GM12874 (cell line): Measurements from ENCODE around the gene CALD1.

Experiments
- TF ChIP-seq, protein P1 (sequence below): IDR thresholded peaks from 2 replicates; pipeline ENCODE4 v1.5.1; 2011; ENCODE audit warnings: low read depth, mild to moderate bottlenecking, control low read depth, low read length, moderate library complexity; ENCODE audit not compliant: insufficient read depth

The CALD1 gene

GRCh38 chr7:134999136-134999535, 219.7 kb downstream of the CALD1 start:
- TF ChIP-seq, protein P1, sequence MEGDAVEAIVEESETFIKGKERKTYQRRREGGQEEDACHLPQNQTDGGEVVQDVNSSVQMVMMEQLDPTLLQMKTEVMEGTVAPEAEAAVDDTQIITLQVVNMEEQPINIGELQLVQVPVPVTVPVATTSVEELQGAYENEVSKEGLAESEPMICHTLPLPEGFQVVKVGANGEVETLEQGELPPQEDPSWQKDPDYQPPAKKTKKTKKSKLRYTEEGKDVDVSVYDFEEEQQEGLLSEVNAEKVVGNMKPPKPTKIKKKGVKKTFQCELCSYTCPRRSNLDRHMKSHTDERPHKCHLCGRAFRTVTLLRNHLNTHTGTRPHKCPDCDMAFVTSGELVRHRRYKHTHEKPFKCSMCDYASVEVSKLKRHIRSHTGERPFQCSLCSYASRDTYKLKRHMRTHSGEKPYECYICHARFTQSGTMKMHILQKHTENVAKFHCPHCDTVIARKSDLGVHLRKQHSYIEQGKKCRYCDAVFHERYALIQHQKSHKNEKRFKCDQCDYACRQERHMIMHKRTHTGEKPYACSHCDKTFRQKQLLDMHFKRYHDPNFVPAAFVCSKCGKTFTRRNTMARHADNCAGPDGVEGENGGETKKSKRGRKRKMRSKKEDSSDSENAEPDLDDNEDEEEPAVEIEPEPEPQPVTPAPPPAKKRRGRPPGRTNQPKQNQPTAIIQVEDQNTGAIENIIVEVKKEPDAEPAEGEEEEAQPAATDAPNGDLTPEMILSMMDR: no peak

DNA sequence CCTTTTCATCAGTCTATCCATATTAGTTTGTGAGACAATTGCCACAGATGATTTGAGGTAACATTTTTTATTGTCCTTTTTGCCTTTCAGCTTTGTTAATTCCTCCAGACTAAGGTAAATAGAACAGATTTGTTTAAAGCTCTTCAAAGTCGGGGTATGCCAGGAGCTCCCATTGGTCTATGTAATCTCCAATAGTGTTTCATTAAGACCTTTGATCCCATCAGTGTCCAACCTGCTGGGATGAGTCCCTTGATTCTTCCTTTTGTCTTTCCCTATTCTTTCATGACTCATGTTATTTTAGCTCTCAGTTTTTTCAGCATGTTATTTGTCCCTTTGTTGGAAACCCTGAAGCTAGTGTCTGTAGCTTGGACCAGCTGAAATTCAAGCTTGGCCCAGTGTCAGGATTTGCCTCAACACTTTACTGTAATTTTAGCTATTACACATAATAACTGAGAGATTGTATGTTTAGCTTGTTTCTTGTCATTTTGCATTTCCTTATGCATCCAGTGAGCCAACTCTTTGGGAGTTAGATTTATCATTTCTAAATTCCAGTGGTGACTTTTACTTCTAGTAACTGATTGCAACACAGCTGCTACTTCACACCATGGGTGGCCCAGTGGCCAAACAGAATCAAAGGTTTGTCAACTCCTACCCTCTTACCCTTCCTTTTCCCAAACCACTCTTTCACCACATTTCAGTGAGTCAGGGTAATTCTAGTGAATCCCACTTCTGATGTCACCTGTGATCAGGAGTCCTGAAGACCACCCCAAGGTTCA, 222.1 kb downstream of the CALD1 start:
- TF ChIP-seq, protein P1: no peak

- TF ChIP-seq, protein P1: no peak
These were observed 232.8 kb downstream of the CALD1 start for GRCh38 chr7:135012229-135012628.
